ENCODE data around the gene SPRY1. TPM values are rescaled to one million over a fixed set of nuclear protein-coding genes. Genes with fewer than 3 reads are reported as not detected.

The SPRY1 gene
- total RNA-seq, 1 donor: 7.3 TPM

DNA sequence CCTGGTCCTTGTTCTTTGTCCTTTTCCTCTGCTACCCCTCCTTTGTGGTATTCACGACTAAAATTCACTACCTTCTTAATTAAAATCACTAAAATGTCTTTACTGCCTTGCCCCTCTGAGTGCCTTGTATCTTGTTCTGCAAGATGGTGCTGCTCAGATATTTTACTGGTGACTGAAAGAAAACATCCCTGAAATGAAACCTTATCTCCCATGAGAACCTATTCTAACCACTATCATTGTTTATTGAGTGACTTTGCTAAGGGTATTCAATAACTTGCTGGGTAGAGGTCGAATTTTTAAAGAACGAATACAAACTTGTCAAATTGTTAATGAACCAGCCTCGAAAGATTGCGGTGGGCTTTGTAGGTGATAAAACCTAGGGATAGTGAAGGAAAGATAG is 52.8 kb downstream of the SPRY1 start:
- H3K4me3 ChIP-seq (ENCODE audit: low read depth, low read length): no peak overlapping the region
- no peak for DNase-seq (ENCODE audit: low read depth)
- TF ChIP-seq, protein P1, sequence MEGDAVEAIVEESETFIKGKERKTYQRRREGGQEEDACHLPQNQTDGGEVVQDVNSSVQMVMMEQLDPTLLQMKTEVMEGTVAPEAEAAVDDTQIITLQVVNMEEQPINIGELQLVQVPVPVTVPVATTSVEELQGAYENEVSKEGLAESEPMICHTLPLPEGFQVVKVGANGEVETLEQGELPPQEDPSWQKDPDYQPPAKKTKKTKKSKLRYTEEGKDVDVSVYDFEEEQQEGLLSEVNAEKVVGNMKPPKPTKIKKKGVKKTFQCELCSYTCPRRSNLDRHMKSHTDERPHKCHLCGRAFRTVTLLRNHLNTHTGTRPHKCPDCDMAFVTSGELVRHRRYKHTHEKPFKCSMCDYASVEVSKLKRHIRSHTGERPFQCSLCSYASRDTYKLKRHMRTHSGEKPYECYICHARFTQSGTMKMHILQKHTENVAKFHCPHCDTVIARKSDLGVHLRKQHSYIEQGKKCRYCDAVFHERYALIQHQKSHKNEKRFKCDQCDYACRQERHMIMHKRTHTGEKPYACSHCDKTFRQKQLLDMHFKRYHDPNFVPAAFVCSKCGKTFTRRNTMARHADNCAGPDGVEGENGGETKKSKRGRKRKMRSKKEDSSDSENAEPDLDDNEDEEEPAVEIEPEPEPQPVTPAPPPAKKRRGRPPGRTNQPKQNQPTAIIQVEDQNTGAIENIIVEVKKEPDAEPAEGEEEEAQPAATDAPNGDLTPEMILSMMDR (IDR thresholded peaks at IDR 0.05; ENCODE audit: insufficient read depth, low read depth, low read length): no peak

DNA sequence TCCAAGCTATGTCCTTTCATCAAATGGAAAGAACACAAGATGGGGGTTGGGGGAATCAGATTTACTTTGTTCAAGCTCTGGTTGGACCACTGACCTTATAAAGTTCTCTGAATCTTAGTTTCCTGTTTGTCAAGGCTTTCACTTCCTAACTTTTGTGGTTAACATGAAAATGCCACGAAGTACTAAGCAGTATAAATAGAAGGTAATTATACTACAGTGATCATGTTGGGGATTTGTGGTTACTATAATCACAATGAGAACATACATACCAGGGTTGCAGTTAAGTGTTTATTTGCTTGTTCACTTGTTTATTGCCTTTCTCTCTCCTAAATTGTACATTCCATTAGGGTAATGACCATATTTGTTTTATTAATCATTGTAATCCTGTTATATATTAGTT is 53.2 kb downstream of the SPRY1 start:
- no peak overlapping the region for H3K4me3 ChIP-seq (ENCODE audit: low read depth, low read length)
- TF ChIP-seq, protein P1 (IDR thresholded peaks at IDR 0.05; ENCODE audit: insufficient read depth, low read depth, low read length): no peak
- DNase-seq (ENCODE audit: low read depth): peak; percentile 66

DNA sequence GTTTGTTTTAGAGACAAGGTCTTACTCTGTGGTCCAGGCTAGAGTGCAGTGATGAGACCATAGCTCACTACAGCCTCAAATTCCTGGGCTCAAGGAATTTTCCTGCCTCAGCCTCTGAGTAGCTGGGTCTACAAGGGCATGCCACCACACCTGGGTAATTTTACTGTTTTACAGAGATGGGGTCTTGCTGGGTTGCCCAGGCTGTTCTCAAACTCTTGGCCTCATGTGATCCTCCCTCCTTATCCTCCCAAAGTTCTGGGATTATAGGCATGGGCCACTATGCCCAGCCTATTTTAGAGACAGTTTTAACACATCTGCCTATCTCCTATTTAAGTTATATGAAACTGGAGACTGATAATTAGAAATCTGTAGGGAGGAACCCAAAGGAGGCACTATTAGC is 53.8 kb downstream of the SPRY1 start:
- TF ChIP-seq, protein P1 (IDR thresholded peaks at IDR 0.05; ENCODE audit: insufficient read depth, low read depth, low read length): no peak
- no peak for DNase-seq (ENCODE audit: low read depth)
- no peak overlapping the region for H3K4me3 ChIP-seq (ENCODE audit: low read depth, low read length)

DNA sequence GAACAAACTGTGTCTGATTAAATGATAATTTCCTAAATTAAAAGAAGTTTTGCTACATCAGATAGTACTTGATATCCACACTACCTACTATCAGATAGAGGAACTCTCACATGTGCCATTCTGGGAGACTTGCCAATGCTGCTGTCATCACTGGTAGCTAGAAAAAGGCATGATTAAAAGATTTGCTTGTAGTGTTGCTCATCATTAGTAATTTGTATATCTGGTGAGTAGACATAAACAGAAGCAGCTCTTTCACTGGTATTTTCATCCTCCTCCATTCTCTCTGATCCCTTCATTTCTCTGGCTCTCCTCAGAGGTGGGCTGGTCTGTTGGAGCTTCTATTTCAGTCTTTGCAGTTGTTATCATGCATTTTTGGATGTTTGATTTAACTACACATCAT is 56.0 kb downstream of the SPRY1 start:
- TF ChIP-seq, protein P1 (IDR thresholded peaks at IDR 0.05; ENCODE audit: insufficient read depth, low read depth, low read length): no peak

DNA sequence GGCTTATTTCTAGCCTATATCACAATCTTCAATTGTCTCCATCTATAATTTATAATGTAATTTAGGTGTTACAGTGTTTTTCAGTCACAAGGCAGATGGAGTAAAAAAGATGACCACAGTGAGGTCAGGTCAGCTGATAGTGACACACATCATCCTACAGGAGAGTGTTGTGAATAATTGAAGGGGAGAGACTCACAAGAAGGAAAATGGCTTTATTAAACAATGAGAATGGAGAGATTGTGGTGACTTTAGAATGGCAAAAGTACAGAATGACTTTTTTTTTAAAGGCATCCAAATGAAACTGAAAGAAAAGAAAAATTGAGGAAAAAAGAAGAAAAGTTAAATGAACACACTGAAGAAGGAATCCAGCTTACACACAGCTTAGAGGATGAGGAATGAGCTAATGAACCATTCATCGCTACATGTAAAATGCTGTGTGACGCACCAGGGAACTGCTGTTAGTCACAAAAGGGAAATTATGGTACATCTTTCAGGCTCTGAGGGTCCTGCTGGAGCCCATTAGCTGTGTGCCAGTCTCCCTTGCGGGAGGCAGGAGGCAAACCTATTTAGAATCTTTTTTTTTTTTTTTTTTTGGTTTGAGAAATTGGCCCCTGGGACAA is 56.6 kb downstream of the SPRY1 start:
- DNase-seq (ENCODE audit: low read depth): peak; percentile 15
- no peak overlapping the region for H3K4me3 ChIP-seq (ENCODE audit: low read depth, low read length)
- TF ChIP-seq, protein P1 (IDR thresholded peaks at IDR 0.05; ENCODE audit: insufficient read depth, low read depth, low read length): no peak

More for the DNA sequence above, 56.0 kb downstream of the SPRY1 start:
- DNase-seq (ENCODE audit: low read depth): peak; percentile 86
- H3K4me3 ChIP-seq (ENCODE audit: low read depth, low read length): no peak overlapping the region
